NCI-H82 treated with DMSO at 0.1 percent for 48 hours (cell line): ENCODE measurements around the gene YAP1.
"Not testable (repeated sequence)": the region's sequence is repeated elsewhere in the genome, so short reads cannot be mapped to it uniquely, and the experiment has no call there.

Source experiments
- DNase-seq: peaks from one replicate; lab custom pipeline; 2025; ENCODE audit not compliant: unreplicated experiment; lab: John Stamatoyannopoulos, UW

YAP1 gene

DNA sequence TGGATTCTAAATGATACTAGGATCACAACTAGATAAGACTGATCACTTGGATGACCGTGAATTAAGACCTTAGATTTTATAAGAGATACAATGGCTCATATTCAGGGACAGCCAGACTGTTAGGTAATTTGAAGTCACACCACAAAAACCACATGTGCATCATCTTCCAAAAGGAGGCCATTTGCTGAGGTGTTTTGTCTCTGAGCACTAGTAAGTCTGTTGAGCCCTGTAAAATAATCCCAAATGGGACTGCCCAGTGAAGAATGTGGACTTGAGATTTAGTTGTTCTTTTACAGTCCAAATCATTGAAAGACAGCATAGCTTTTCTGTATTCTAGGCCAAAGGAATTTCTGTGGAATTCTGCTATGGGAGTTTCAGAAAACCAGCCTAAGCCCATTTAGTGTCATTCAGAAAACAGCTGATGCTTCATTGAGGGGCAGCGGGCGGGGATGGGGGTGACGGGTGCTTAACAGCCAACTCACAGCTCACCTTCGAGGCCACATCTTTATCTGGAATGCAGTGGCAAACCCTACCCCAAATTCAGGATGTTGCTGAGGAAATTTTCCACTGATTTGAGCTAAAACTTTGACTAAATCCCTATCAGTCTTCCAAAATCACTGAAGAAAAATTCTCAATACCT lies 127.0 kb downstream of the YAP1 start:
- DNase-seq = no peak

DNA sequence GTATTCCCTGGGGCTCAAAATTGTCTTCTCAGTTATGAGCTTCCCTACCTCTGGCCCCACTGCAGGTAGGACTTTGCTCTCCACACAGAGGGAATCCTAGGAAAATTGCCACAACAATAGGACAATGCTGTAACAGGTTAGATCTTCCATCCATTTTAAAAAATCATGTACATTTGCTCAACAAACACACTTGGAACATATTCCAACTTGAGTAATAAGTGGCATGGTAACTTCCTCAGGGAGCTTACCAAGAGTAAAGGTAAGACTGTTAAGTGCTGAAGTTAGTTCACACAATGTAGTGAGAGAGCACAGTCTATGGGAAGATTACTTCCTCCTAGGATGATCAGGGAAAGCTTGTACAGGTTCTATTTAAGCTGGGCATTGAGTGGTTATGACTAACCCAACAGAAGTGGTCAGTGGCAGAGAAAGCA lies 128.2 kb downstream of the YAP1 start:
- DNase-seq = no peak

DNA sequence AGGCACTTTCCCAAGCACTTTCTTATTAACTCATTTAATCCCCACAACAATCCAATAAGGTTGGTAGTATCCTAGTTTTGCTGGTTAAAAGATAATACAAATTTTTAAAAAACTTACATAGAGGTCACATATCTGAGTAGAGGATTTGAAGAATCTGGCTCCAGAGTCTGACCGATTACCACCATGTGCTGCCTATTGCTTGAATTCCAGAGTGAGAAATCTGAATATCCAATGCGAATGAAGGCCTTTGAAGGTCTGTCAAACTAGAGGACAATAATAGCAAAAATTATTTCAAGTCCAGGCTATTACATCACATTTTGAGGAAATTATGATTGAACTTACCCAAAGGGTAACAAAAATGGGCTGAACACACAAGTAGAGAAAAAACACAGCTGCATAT lies 129.2 kb downstream of the YAP1 start:
- no peak for DNase-seq

GRCh38 chr11:102239911-102240310 lies 129.7 kb downstream of the YAP1 start:
- DNase-seq = no peak

GRCh38 chr11:102240502-102240901 lies 130.3 kb downstream of the YAP1 start:
- DNase-seq = no peak

- DNase-seq = no peak
Observed at GRCh38 chr11:102241026-102241425, 130.8 kb downstream of the YAP1 start.

DNA sequence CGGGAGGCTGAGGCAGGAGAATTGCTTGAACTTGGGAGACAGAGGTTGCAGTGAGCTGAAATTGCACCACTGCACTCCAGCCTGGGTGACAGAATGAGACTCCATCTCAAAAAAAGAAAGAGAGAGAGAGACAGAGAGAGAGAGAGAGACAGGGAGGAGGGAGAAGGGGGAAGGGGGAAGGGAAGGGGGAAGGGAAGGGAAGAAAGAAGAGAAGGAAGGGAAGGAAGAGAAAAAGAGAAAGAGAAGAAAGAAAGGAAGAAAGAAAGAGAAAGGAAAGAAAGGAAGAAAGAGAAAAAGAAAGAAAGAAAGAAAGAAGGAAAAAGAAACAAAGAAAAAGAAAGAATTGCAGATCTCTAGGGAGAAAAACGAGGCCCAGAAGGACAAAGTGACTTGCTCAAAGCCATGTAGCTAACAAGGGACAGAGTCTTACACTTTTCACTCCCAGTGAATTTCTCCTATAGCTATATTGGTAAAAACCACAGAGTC lies 133.2 kb downstream of the YAP1 start:
- DNase-seq = no peak

- DNase-seq = no peak
Observed at GRCh38 chr11:102244681-102245409, 134.6 kb downstream of the YAP1 start.

DNA sequence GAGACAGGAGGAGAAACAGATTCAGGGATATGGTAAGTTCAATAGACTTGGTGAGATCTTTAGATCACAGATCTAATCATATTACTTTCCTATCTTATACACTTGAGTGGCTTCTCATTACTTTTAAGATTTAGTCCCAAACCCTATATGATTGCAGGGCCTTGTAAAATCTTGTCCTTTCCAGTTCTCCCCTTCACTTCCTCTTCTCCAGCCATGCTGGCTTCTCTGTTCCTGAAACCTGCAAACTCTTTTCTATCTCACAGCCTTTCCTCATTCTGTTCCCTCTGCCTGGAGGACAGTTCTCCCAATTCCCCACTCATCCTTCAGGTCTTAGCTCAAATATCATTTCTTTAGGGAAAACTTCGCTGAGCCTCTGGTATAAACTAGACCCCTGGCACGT lies 141.2 kb downstream of the YAP1 start:
- no peak for DNase-seq

- no peak for DNase-seq
Observed at GRCh38 chr11:102252339-102252891, 142.2 kb downstream of the YAP1 start.

- DNase-seq = no peak
Observed at GRCh38 chr11:102253020-102253715, 142.9 kb downstream of the YAP1 start.

GRCh38 chr11:102254047-102254446 lies 143.8 kb downstream of the YAP1 start:
- DNase-seq = no peak

- DNase-seq = no peak
Observed at GRCh38 chr11:102256251-102256650, 146.0 kb downstream of the YAP1 start.

GRCh38 chr11:102260241-102260640 lies 150.0 kb downstream of the YAP1 start:
- DNase-seq = no peak

DNA sequence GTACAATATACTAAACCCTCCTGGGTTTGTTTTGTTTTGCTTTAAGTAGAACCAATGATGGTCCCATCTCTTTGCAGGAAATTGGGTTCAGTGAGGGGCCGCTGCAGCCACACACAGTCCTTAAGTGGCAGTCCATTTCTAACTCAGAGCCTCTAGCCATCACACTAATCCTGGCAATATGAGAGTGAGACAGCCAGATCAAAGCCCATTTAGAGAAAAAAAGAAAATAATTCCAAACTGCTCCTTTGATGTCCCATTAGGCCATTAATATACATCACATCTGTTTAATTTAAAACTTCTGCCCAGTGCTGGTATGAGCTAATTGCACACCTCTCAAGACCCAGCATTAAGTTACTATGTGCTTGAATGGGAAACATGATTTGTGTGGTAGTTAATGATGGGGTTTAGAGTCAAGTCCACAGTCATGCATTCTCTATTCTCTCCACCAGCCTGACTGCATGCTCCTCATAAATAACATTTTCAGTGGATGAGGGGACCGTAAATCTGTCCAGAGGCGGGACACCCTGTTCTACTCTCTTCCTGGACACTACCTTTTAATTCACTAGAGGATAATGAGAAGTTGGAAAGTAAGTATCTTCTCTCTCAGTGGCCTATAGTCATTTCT lies 153.2 kb downstream of the YAP1 start:
- no peak for DNase-seq

GRCh38 chr11:102264704-102265103 lies 154.5 kb downstream of the YAP1 start:
- DNase-seq = not testable (repeated sequence)

DNA sequence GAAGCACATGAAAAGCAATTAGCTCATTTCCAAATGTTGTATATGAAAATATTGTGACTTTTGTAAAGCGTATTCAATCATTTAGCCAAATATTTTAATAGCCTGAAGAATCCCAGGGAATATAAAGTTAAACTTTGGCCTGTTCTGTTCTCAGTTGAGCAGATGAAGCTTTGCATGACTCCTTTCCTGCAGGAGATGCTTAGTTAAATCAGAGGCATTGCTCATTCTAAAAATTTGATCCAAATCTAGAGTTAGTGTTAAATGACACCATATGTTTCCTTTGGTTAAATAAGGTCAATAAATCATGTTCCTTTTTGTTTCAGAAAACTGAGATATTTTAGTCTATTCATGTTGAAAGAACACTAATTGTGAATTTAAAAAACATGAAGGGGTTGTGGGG lies 155.9 kb downstream of the YAP1 start:
- no peak for DNase-seq

GRCh38 chr11:102267609-102268008 lies 157.4 kb downstream of the YAP1 start:
- no peak for DNase-seq

- DNase-seq = peak; percentile 39
Observed at GRCh38 chr11:102268083-102268984, 158.1 kb downstream of the YAP1 start.

DNA sequence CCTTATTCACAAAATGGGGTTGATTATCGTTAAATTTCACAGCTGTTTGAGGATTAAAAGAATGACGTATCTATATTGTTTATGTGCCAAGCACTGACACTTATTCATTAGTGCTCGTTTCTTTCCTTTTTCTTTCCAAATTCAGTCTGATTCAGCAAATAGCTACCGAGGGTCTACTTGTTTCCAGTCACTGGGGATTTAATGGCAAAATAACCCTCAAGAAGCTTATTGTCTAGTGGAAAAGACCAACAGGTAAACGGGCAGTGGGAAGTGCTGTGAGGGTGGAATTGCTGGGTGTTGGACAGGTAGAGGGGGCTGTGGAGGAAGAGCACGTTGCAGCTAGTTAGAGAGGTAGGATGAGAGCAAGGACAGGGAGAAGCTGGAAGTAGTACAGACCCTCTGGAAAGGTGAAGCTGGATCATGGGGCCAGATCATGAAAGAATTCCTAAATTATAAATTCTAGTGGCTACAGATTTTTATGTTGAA lies 158.8 kb downstream of the YAP1 start:
- no peak for DNase-seq
